ENCODE results near the gene CARD10. TPM values are rescaled to one million over a fixed set of nuclear protein-coding genes. Genes with fewer than 3 reads are reported as not detected.

CARD10 gene
- total RNA-seq, 1 experiment from 2014 or later = 17.7 TPM

DNA sequence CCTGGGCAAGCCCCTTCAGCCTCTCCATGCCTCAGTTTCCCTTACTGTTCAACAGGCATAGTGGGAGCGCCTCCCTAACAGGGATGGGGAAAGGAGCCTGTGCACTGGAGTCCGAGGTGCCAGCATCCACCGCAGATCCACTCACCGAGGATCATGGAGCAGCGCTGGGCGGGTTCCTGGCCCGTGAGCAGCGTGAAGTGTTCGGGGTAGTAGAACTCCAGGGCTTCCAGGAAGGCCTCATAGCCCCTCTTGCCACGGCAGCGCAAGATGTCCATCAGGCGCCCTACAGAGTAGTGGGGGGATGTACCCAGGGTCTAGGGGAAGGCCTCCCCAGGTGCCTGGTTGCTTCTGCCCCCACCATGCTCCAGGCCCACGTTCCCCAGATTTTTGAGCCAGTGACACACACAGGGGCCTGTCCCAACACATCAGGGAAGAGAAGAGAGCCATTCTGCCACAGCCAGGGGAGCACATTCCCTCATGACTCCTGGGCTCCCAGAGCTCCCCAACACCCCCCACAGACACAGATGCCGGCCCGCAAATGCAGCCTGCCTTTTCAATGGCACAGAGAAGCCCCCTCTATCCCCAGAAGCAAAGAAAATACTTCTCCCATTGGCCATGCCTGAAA lies 1.3 kb downstream of the CARD10 start:
- TF ChIP-seq, protein P1, sequence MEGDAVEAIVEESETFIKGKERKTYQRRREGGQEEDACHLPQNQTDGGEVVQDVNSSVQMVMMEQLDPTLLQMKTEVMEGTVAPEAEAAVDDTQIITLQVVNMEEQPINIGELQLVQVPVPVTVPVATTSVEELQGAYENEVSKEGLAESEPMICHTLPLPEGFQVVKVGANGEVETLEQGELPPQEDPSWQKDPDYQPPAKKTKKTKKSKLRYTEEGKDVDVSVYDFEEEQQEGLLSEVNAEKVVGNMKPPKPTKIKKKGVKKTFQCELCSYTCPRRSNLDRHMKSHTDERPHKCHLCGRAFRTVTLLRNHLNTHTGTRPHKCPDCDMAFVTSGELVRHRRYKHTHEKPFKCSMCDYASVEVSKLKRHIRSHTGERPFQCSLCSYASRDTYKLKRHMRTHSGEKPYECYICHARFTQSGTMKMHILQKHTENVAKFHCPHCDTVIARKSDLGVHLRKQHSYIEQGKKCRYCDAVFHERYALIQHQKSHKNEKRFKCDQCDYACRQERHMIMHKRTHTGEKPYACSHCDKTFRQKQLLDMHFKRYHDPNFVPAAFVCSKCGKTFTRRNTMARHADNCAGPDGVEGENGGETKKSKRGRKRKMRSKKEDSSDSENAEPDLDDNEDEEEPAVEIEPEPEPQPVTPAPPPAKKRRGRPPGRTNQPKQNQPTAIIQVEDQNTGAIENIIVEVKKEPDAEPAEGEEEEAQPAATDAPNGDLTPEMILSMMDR (conservative IDR thresholded peaks at IDR 0.05) = no peak
- H3K27ac Mint-ChIP-seq = no peak overlapping the region
- peak overlapping the region; percentile 65 to 82 for H3K4me3 Mint-ChIP-seq
- peak overlapping the region; percentile 56 for H3K4me2 ChIP-seq (ENCODE audit: insufficient read depth, insufficient read length, low read length)
- H2AK5ac ChIP-seq (ENCODE audit: insufficient read length, low read length) = no peak overlapping the region
- no peak overlapping the region for H3K14ac ChIP-seq (ENCODE audit: insufficient read depth, low read length)
- H3K4me1 ChIP-seq (ENCODE audit: insufficient read depth, low read length) = no peaks in the 10 kb centered on the region; the same call in 1 of the 2 replicates
- H3K9me3 ChIP-seq (ENCODE audit: control insufficient read depth, low read depth, low read length) = no peaks in the 10 kb centered on the region
- H3K23ac ChIP-seq (ENCODE audit: insufficient read length, low read depth, low read length) = no peak overlapping the region
- no peak overlapping the region for H2AFZ ChIP-seq (ENCODE audit: low read length)
- H4K20me1 ChIP-seq (ENCODE audit: control insufficient read depth, insufficient read depth, insufficient read length) = no peaks in the 10 kb centered on the region
- H3T11ph ChIP-seq (ENCODE audit: low read length) = no peak overlapping the region
- H3K23me2 ChIP-seq (ENCODE audit: insufficient read length, low read depth, low read length, poor library complexity, severe bottlenecking) = peaks cover 4% of the 10 kb centered on the region
- no peak overlapping the region for H4K8ac ChIP-seq (replicated peaks; ENCODE audit: insufficient read length, low read depth, low read length)
- H3K18ac ChIP-seq (ENCODE audit: insufficient read length, low read depth, low read length) = no peak overlapping the region
- peaks cover 10 to 16% of the 10 kb centered on the region in 2 experiments for H3K4me1 Mint-ChIP-seq
- H3K27ac ChIP-seq (ENCODE audit: insufficient read length, low read depth, low read length) = no peak overlapping the region
- no peak for DNase-seq
- no peak overlapping the region for H2BK120ac ChIP-seq (ENCODE audit: low read depth, low read length, poor library complexity, severe bottlenecking)
- no CpG with 5 or more reads among the region's 15 CpGs for WGBS (ENCODE audit: extremely low coverage, insufficient read length, low lambda C conversion rate)
- no peaks in the 10 kb centered on the region; the same call in 1 of the 2 replicates for H3K27me3 ChIP-seq (ENCODE audit: insufficient read depth, low read length)
- no peak overlapping the region for H4K5ac ChIP-seq (ENCODE audit: insufficient read length, low read depth, low read length)
- peaks cover 0 to 4% of the 10 kb centered on the region in 2 experiments; a peak in 2 of 5 replicates for H3K9me3 Mint-ChIP-seq
- H3K79me1 ChIP-seq (ENCODE audit: insufficient read depth, low read depth, low read length, poor library complexity, severe bottlenecking) = no peaks in the 10 kb centered on the region
- no peak overlapping the region for H2BK20ac ChIP-seq (ENCODE audit: low read depth, low read length, poor library complexity, severe bottlenecking)
- H3K27me3 Mint-ChIP-seq (ENCODE audit: low read depth) = peaks cover 37% of the 10 kb centered on the region
- peaks cover 0 to 20% (median 9%) of the 10 kb centered on the region in 3 experiments; a peak in 4 of 7 replicates for H3K36me3 Mint-ChIP-seq (ENCODE audit: insufficient read depth in 1 of 3, low read depth in 3 of 3)
- H3K79me2 ChIP-seq (ENCODE audit: insufficient read depth, low read length) = no peaks in the 10 kb centered on the region
- no peak overlapping the region for H3K56ac ChIP-seq (ENCODE audit: insufficient read length, low read depth, low read length)
- no peak overlapping the region for H4K91ac ChIP-seq (ENCODE audit: insufficient read length, low read depth, low read length)
- no peak overlapping the region for H3K9ac ChIP-seq (ENCODE audit: extremely low read depth, insufficient read length, low read length)
- H3K4ac ChIP-seq (ENCODE audit: low read depth, low read length) = no peak overlapping the region
- H2BK12ac ChIP-seq (ENCODE audit: insufficient read length, low read depth, low read length) = no peak overlapping the region
- no peak overlapping the region for H2BK15ac ChIP-seq (ENCODE audit: low read depth, low read length)
- H2BK5ac ChIP-seq (ENCODE audit: insufficient read length, low read length) = no peak overlapping the region
